HG03135 (cell line): Measurements from ENCODE around the gene PRKCH.
"Not testable (repeated sequence)": the region's sequence is repeated elsewhere in the genome, so short reads cannot be mapped to it uniquely, and the experiment has no call there.

Source experiments
- ATAC-seq: cut with Tn5 transposase; IDR thresholded peaks from one replicate; pipeline ENCODE4 v1.9.1; 2021; ENCODE audit warnings: mild to moderate bottlenecking, moderate library complexity; ENCODE audit not compliant: unreplicated experiment

The PRKCH gene

GRCh38 chr14:61387076-61387475 lies 65.7 kb downstream of the PRKCH start:
- ATAC-seq = no peak

GRCh38 chr14:61388173-61388975 lies 67.0 kb downstream of the PRKCH start:
- peak; percentile 59 for ATAC-seq

- no peak for ATAC-seq
Observed at GRCh38 chr14:61388976-61389576, 67.7 kb downstream of the PRKCH start.

- ATAC-seq = no peak
Observed at GRCh38 chr14:61391119-61391518, 69.7 kb downstream of the PRKCH start.

- ATAC-seq = no peak
Observed at GRCh38 chr14:61392297-61392696, 70.9 kb downstream of the PRKCH start.

- ATAC-seq = no peak
Observed at GRCh38 chr14:61394542-61394941, 73.2 kb downstream of the PRKCH start.

GRCh38 chr14:61395115-61395725 lies 73.8 kb downstream of the PRKCH start:
- ATAC-seq = no peak

- ATAC-seq = no peak
Observed at GRCh38 chr14:61396279-61396678, 74.9 kb downstream of the PRKCH start.

- no peak for ATAC-seq
Observed at GRCh38 chr14:61396694-61397093, 75.3 kb downstream of the PRKCH start.

GRCh38 chr14:61397615-61398014 lies 76.2 kb downstream of the PRKCH start:
- ATAC-seq = no peak

GRCh38 chr14:61398221-61398620 lies 76.8 kb downstream of the PRKCH start:
- no peak for ATAC-seq

- ATAC-seq = no peak
Observed at GRCh38 chr14:61399365-61399764, 78.0 kb downstream of the PRKCH start.

- no peak for ATAC-seq
Observed at GRCh38 chr14:61401461-61401860, 80.1 kb downstream of the PRKCH start.

GRCh38 chr14:61403411-61403810 lies 82.0 kb downstream of the PRKCH start:
- no peak for ATAC-seq

- no peak for ATAC-seq
Observed at GRCh38 chr14:61404637-61405036, 83.3 kb downstream of the PRKCH start.

GRCh38 chr14:61406198-61406597 lies 84.8 kb downstream of the PRKCH start:
- no peak for ATAC-seq

GRCh38 chr14:61406675-61407074 lies 85.3 kb downstream of the PRKCH start:
- ATAC-seq = no peak

- no peak for ATAC-seq
Observed at GRCh38 chr14:61408498-61408897, 87.1 kb downstream of the PRKCH start.

GRCh38 chr14:61409782-61410181 lies 88.4 kb downstream of the PRKCH start:
- ATAC-seq = no peak

- ATAC-seq = not testable (repeated sequence)
Observed at GRCh38 chr14:61415934-61416333, 94.6 kb downstream of the PRKCH start.

- ATAC-seq = no peak
Observed at GRCh38 chr14:61416591-61416990, 95.2 kb downstream of the PRKCH start.

GRCh38 chr14:61417141-61417540 lies 95.8 kb downstream of the PRKCH start:
- ATAC-seq = no peak
